ENCODE measurements around the gene IP6K2.

GRCh38 chr3:48678056-48678455 is 39.0 kb downstream of the IP6K2 start:
- TF ChIP-seq SUZ12 (IDR thresholded peaks at IDR 0.05; ENCODE audit: extremely low read depth, insufficient read depth, insufficient read length) (no peak), YY1 (IDR thresholded peaks at IDR 0.05; ENCODE audit: insufficient read depth, insufficient read length) (no peak), ZNF274 (IDR thresholded peaks at IDR 0.05; ENCODE audit: low read depth, low read length) (no peak)
